Erythroblast (primary cell): ENCODE results near the gene GRIK1.

Experiments
- GATA1 ChIP-seq: IDR thresholded peaks from 2 replicates; pipeline ENCODE4 v1.6.1; 2011; ENCODE audit warnings: low read depth, mild to moderate bottlenecking, control low read depth, low read length, moderate library complexity
- POLR2A ChIP-seq: IDR thresholded peaks from 2 replicates; pipeline ENCODE4 v1.6.1; 2011; ENCODE audit warnings: mild to moderate bottlenecking, low read length

DNA sequence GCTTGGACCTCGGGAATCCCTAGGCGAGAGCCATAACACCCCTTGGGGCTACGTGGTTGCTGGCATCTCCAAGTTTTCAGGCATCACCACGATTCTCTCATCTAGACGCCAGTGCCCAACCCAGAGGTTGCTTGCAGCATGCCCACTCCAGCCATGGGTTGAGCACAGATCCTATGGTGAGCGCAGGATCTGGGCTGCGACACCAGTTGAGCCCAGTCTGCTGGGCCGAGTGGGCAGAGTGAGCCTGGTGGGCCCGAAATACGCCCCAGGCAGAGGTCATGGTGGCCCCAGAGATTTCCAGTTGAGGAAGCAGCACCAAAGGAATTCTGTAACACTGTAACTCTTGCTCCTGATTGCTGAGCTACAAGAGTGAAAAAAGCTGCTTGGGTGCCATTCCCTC is 46.1 kb upstream of the GRIK1 start:
- TF ChIP-seq POLR2A: no peak
- no peak for TF ChIP-seq GATA1
